ENCODE measurements around the gene RALGAPB.

DNA sequence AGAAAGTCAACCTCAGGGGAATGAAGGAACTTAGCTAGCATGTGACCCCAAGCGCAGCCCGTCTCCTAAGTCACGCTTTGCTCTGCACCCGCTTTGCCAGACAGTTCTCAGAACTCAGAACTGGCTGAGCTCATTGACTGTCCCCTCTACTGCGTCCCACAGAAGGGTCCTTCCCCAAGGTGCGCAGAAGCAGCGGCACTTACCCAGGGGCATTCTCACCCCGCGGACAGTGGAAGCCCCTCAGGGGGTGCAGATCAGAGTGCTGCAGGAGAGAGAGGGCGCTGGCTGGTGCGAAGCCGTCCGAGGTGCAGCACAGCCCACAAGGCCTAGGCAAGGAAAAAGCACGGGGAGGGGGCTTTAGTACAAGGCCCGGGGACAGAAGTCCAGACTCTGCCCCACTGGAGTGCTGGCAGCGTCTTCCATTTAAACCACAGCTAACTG, 38.3 kb upstream of the RALGAPB start:
- TF ChIP-seq, protein P1, sequence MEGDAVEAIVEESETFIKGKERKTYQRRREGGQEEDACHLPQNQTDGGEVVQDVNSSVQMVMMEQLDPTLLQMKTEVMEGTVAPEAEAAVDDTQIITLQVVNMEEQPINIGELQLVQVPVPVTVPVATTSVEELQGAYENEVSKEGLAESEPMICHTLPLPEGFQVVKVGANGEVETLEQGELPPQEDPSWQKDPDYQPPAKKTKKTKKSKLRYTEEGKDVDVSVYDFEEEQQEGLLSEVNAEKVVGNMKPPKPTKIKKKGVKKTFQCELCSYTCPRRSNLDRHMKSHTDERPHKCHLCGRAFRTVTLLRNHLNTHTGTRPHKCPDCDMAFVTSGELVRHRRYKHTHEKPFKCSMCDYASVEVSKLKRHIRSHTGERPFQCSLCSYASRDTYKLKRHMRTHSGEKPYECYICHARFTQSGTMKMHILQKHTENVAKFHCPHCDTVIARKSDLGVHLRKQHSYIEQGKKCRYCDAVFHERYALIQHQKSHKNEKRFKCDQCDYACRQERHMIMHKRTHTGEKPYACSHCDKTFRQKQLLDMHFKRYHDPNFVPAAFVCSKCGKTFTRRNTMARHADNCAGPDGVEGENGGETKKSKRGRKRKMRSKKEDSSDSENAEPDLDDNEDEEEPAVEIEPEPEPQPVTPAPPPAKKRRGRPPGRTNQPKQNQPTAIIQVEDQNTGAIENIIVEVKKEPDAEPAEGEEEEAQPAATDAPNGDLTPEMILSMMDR (IDR thresholded peaks at IDR 0.05), result no peak
- TF ChIP-seq POLR2A (IDR thresholded peaks at IDR 0.05), result no peak

All from testis (tissue), 2 donors.